Adrenal gland (tissue), 12 donors: Measurements from ENCODE around the gene RNF166. TPM values are rescaled to one million over a fixed set of nuclear protein-coding genes. Genes with fewer than 3 reads are reported as not detected.
A peak's percentile ranks its signal among the peaks of the same experiment; 100 is the strongest.

Source experiments
- DNase-seq, 7 donors: peaks; one replicate each; pipeline ENCODE4 v3.0.0-alpha.2; 2019 to 2020
- H3K27ac ChIP-seq, 5 donors: fragments of 200-600 bp; sonication (generic) in 4 of 5; 1 replicate in 3 of 5; 2 replicates in 2 of 5; pipeline versions ENCODE4 v1.5.1 to v1.8.0; 2016 to 2020; ENCODE audit warnings: mild to moderate bottlenecking in 1 of 5
- H3K27me3 ChIP-seq: fragments of 200-600 bp; 2 replicates; pipeline ENCODE4 v1.8.0; 2021
- H3K36me3 ChIP-seq, 2 donors: fragments of 200-600 bp; replicated peaks in 1 of 2; 1 replicate in 1 of 2; 2 replicates in 1 of 2; pipeline versions ENCODE4 v1.5.1 to v1.8.0; 2018 to 2022
- H3K4me1 ChIP-seq, 2 donors: fragments of 200-600 bp; replicated peaks in 1 of 2; 1 replicate in 1 of 2; 2 replicates in 1 of 2; pipeline versions ENCODE4 v1.5.1 to v1.8.0; 2018 to 2021
- H3K4me3 ChIP-seq, 4 donors: fragments of 200-600 bp; sonication (generic) in 3 of 4; one replicate each; pipeline ENCODE4 v1.5.1; 2016 to 2018
- H3K9me3 ChIP-seq, 3 donors: fragments of 200-600 bp; sonication (generic) in 1 of 3; replicated peaks in 1 of 3; 1 replicate in 2 of 3; 2 replicates in 1 of 3; pipeline versions ENCODE4 v1.5.1 to v1.8.0; 2016 to 2021
- POLR2A ChIP-seq, 2 donors: fragments of 450-650 bp; IDR thresholded peaks; one replicate each; pipeline ENCODE4 v1.6.1; 2017; ENCODE audit warnings: antibody characterized with exemption in 2 of 2, mild to moderate bottlenecking in 2 of 2, moderate library complexity in 1 of 2
- WGBS, 4 donors: extraction: QIAGEN DNeasy Blood & Tissue Kit in 2 of 4; methylation state at CpG; one replicate each; pipeline versions ENCODE4 v1.1.5 to v1.1.7; 2013 to 2017; 5-methylcytosine and 5-hydroxymethylcytosine counted together
- intact Hi-C, 2 donors: fragments of 100-400 bp; cut with DNase I; formaldehyde crosslinking; loops; one replicate each; pipeline versions ENCODE4 v1.14.1 to v1.15.0; 2022 to 2023
- polyA plus RNA-seq, 3 donors: library from polyadenylated mRNA; stranded (reverse); fragments of 200-250 nt in 2 of 3; fragments of 350-450 nt in 1 of 3; fragmentation: Illumina TruSeq in 1 of 3; extraction: RNeasy Lipid Tissue Mini Kit (QIAGEN cat#74804) in 1 of 3; gene quantifications; one replicate each; pipeline ENCODE4 v1.2.3, GENCODE V29; 2013 to 2014
- total RNA-seq, 9 donors: library from RNA; depleted of rRNA in 4 of 9; stranded (reverse); fragments of >200 nt in 4 of 9; fragments of 120-200 nt in 1 of 9; fragmentation: NEBNext Ultra II Directional in 1 of 9; extraction: Animal tissue kit (Norgen Biotek cat#: 25700) in 1 of 9; gene quantifications; one replicate each; pipeline versions ENCODE4 v1.1.0 to v1.2.4, GENCODE V29; 2013 to 2023
- TF ChIP-seq, protein P1 (sequence below), 6 experiments: fragments of 450-650 bp in 4 of 6; fragments of 200-600 bp in 2 of 6; sonication (generic) in 1 of 6; IDR thresholded peaks; 1 replicate in 5 of 6; 2 replicates in 1 of 6; pipeline versions ENCODE4 v1.5.1 to v1.8.0; 2016 to 2021; ENCODE audit warnings: antibody characterized with exemption in 6 of 6, mild to moderate bottlenecking in 2 of 6, moderate library complexity in 1 of 6
- donor health status: healthy with polysubstance abuse.
- donor health status: Bipolar disorder and iron deficiency.
- donor health status: DM: yes; HTN: yes; CAD: no.
- donor health status: DM: no; HTN: no; CAD: no.
- donor health status: DM: no; HTN: no; CAD: no.
- donor health status: DM: yes; HTN: yes; CAD: no.

RNF166 gene
- total and polyA plus RNA-seq, 12 donors = 3.0 to 86.3 (median 28.5) TPM

DNA sequence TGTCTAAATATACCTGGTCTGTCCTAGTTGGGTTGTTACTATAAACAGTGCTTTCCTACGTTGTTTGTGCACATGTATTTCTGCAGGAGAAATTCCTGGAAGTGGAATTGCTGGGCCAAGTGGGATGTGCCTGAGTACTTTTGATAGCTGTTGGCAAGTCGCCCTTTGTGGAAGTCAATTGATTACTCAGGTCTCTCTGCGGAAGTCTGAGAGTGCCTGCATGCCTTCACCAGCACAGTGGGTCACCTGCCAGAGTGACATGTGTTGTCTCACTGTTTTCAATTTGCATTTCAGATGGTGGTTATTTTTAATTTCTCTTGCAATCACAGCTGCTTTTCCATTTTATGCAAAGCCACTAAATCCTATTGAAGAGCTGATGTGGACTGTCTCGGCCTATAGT, 41.1 kb downstream of the RNF166 start:
- WGBS, 4 donors = 55 to 60% (median 59%) methylated on average over 4 of the region's 4 CpGs
- TF ChIP-seq, protein P1, sequence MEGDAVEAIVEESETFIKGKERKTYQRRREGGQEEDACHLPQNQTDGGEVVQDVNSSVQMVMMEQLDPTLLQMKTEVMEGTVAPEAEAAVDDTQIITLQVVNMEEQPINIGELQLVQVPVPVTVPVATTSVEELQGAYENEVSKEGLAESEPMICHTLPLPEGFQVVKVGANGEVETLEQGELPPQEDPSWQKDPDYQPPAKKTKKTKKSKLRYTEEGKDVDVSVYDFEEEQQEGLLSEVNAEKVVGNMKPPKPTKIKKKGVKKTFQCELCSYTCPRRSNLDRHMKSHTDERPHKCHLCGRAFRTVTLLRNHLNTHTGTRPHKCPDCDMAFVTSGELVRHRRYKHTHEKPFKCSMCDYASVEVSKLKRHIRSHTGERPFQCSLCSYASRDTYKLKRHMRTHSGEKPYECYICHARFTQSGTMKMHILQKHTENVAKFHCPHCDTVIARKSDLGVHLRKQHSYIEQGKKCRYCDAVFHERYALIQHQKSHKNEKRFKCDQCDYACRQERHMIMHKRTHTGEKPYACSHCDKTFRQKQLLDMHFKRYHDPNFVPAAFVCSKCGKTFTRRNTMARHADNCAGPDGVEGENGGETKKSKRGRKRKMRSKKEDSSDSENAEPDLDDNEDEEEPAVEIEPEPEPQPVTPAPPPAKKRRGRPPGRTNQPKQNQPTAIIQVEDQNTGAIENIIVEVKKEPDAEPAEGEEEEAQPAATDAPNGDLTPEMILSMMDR (IDR thresholded peaks at IDR 0.05) = no peak
- TF ChIP-seq POLR2A (IDR thresholded peaks at IDR 0.05) = no peak
- Histone ChIP-seq H3K27ac (no peak overlapping the region), H3K4me1 (peaks cover 6 to 14% of the 10 kb centered on the region in 2 donors), H3K9me3 (no peaks in the 10 kb centered on the region), H3K4me3 (no peak overlapping the region), H3K36me3 (no peaks in the 10 kb centered on the region), H3K27me3 (no peaks in the 10 kb centered on the region)
- DNase-seq = peak in 1 of 7 donors; percentile 63
- intact Hi-C loops = no loop called here

DNA sequence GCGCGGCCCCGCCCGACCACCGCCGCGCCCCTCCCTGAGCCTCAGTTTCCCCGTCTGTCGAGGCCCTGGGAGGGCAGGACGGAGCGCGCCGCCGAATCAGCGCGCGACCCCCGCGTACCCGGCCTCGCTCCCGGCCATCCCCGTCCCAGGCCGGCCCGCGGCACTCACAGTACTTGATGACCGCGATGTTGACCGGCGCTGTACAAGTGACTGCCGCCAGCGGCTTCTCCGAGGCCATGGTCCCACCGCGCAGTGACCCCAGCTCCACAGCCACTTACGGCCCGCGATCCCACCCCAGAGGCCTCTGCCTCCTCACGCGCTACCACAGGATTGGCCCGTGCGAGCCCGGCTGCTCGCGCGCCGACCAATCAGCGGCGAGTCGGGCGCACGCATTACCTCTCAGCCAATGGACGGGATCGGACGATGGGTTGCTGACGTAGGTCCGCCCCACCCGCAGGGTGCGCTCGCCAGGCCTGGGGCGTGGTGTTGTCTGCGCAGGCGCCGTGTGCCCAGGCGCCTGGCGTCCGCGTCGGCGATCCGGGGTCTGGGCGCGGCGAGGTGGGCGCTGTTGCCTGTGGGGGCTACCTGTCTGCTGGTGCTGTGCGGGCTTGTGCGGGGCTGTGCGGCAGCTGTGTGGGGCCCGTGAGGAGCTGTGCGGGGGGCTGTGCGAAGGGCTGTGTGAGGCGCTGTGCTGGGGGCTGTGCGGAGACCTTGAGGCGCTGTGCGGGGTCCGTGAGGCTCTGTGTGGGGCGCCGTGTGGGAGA, 43.2 kb downstream of the RNF166 start, which contains the start of gene MVD:
TSS of gene MVD (minus strand) at position 249 of the 764 bp plus-strand sequence. CDS start at position 238, 11 bp downstream.
- intact Hi-C loops = no loop called here
- peak; percentile 97 to 99 (median 98) for DNase-seq
- Histone ChIP-seq H3K4me1 (peaks cover 6 to 14% of the 10 kb centered on the region in 2 donors), H3K4me3 (peak within 1 kb of the TSS; percentile 50 to 83 (median 72)), H3K27ac (peak within 1 kb of the TSS; percentile 49 to 90 (median 81)), H3K9me3 (no peaks in the 10 kb centered on the region), H3K36me3 (no peaks in the 10 kb centered on the region), H3K27me3 (no peaks in the 10 kb centered on the region)
- TF ChIP-seq, protein P1 (IDR thresholded peaks at IDR 0.05) = peak in 1 of 6 experiments; percentile 7
- TF ChIP-seq POLR2A (IDR thresholded peaks at IDR 0.05) = peak; percentile 86 to 95
- WGBS, 4 donors = 0 to 1% (median 0%) methylated on average over 21 to 88 of the region's 88 CpGs

DNA sequence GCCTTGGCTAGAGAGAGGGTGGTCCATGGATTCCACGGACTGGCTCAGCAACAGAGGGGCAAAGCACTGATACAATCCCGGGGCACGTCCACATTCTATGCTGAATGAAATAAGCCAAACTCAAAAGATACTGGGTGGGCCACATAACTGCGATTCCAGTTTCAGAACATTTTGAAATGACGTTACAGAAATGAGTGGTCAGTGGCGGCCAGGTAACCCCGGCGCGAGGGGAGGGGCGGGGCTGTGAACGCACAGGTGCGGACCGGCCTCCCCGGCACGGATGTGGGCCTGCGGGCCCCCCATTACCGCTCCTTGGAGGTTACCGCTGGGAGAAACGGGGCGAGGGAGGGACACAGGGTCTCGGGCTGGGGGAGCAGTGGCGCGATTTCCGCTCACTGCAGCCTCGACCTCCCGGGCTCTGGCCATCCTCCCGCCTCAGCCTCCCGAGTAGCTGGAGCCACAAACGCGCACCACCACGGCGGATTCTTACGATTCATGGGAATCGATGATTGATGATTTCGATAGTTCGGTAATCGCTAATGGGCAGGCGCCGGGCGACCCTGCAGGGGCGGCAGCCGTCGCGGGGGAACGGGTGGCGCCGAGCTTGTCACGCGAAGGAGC, 43.9 kb downstream of the RNF166 start:
- TF ChIP-seq, protein P1 (IDR thresholded peaks at IDR 0.05) = no peak
- no peak for TF ChIP-seq POLR2A (IDR thresholded peaks at IDR 0.05)
- Histone ChIP-seq H3K27ac (peak overlapping the region; percentile 49 to 90 (median 81)), H3K4me3 (peak overlapping the region; percentile 39 to 83 (median 72)), H3K4me1 (peaks cover 6 to 14% of the 10 kb centered on the region in 2 donors), H3K36me3 (no peaks in the 10 kb centered on the region), H3K27me3 (no peaks in the 10 kb centered on the region), H3K9me3 (no peaks in the 10 kb centered on the region)
- DNase-seq = no peak
- intact Hi-C loops = no loop called here
- 2 to 7% (median 3%) methylated on average over 8 to 49 of the region's 49 CpGs for WGBS, 4 donors

DNA sequence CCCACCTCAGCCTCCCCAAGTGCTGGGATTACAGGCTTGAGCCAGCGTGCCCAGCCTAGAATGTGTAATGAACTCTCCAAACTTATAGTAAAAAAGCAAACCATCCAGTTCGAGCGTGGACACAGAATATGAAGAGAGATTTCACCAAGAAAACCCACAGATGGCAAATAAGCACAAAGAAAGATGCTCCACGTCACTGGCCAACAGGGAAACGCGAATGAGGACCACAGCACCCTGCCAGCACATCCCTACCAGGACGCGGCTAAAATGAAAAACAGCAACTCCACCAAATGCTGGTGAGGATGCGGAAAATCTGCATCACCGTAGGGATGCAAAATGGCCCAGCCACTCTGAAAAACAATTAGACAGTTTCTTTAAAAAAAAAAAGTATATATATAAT, 44.7 kb downstream of the RNF166 start:
- WGBS, 4 donors = 84 to 91% (median 87%) methylated on average over 10 of the region's 10 CpGs
- H3K27me3 ChIP-seq = no peaks in the 10 kb centered on the region

More for the DNA sequence above, 44.7 kb downstream of the RNF166 start:
- Histone ChIP-seq H3K36me3 (no peaks in the 10 kb centered on the region), H3K4me3 (no peak overlapping the region), H3K27ac (no peak overlapping the region), H3K4me1 (peaks cover 6 to 14% of the 10 kb centered on the region in 2 donors), H3K9me3 (no peaks in the 10 kb centered on the region)
- TF ChIP-seq, protein P1 (IDR thresholded peaks at IDR 0.05) = no peak
- no peak for TF ChIP-seq POLR2A (IDR thresholded peaks at IDR 0.05)
- intact Hi-C loops = loop anchor here in 1 of 2 donors (2.0 kb wide), 1 partner anchor 25 kb away; the partner anchor contains the start of gene SNAI3
- no peak for DNase-seq
